ENCODE results near the gene KIF1C. TPM values are rescaled to one million over a fixed set of nuclear protein-coding genes. Genes with fewer than 3 reads are reported as not detected.

KIF1C gene
- total and polyA plus RNA-seq, 9 of the 15 experiments (the other 6 are each of a cell fraction or from before 2014, with no cell fraction given), result 0.38 to 68.4 (median 25.1) TPM

GRCh38 chr17:4966844-4967538 is 30.8 kb upstream of the KIF1C start (continued):
- TF ChIP-seq, protein P1, sequence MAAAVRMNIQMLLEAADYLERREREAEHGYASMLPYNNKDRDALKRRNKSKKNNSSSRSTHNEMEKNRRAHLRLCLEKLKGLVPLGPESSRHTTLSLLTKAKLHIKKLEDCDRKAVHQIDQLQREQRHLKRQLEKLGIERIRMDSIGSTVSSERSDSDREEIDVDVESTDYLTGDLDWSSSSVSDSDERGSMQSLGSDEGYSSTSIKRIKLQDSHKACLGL (CRISPR knock-in tag; IDR thresholded peaks at IDR 0.05; ENCODE audit: borderline replicate concordance, poor library complexity, severe bottlenecking), result no peak
- TF ChIP-seq, protein P2, sequence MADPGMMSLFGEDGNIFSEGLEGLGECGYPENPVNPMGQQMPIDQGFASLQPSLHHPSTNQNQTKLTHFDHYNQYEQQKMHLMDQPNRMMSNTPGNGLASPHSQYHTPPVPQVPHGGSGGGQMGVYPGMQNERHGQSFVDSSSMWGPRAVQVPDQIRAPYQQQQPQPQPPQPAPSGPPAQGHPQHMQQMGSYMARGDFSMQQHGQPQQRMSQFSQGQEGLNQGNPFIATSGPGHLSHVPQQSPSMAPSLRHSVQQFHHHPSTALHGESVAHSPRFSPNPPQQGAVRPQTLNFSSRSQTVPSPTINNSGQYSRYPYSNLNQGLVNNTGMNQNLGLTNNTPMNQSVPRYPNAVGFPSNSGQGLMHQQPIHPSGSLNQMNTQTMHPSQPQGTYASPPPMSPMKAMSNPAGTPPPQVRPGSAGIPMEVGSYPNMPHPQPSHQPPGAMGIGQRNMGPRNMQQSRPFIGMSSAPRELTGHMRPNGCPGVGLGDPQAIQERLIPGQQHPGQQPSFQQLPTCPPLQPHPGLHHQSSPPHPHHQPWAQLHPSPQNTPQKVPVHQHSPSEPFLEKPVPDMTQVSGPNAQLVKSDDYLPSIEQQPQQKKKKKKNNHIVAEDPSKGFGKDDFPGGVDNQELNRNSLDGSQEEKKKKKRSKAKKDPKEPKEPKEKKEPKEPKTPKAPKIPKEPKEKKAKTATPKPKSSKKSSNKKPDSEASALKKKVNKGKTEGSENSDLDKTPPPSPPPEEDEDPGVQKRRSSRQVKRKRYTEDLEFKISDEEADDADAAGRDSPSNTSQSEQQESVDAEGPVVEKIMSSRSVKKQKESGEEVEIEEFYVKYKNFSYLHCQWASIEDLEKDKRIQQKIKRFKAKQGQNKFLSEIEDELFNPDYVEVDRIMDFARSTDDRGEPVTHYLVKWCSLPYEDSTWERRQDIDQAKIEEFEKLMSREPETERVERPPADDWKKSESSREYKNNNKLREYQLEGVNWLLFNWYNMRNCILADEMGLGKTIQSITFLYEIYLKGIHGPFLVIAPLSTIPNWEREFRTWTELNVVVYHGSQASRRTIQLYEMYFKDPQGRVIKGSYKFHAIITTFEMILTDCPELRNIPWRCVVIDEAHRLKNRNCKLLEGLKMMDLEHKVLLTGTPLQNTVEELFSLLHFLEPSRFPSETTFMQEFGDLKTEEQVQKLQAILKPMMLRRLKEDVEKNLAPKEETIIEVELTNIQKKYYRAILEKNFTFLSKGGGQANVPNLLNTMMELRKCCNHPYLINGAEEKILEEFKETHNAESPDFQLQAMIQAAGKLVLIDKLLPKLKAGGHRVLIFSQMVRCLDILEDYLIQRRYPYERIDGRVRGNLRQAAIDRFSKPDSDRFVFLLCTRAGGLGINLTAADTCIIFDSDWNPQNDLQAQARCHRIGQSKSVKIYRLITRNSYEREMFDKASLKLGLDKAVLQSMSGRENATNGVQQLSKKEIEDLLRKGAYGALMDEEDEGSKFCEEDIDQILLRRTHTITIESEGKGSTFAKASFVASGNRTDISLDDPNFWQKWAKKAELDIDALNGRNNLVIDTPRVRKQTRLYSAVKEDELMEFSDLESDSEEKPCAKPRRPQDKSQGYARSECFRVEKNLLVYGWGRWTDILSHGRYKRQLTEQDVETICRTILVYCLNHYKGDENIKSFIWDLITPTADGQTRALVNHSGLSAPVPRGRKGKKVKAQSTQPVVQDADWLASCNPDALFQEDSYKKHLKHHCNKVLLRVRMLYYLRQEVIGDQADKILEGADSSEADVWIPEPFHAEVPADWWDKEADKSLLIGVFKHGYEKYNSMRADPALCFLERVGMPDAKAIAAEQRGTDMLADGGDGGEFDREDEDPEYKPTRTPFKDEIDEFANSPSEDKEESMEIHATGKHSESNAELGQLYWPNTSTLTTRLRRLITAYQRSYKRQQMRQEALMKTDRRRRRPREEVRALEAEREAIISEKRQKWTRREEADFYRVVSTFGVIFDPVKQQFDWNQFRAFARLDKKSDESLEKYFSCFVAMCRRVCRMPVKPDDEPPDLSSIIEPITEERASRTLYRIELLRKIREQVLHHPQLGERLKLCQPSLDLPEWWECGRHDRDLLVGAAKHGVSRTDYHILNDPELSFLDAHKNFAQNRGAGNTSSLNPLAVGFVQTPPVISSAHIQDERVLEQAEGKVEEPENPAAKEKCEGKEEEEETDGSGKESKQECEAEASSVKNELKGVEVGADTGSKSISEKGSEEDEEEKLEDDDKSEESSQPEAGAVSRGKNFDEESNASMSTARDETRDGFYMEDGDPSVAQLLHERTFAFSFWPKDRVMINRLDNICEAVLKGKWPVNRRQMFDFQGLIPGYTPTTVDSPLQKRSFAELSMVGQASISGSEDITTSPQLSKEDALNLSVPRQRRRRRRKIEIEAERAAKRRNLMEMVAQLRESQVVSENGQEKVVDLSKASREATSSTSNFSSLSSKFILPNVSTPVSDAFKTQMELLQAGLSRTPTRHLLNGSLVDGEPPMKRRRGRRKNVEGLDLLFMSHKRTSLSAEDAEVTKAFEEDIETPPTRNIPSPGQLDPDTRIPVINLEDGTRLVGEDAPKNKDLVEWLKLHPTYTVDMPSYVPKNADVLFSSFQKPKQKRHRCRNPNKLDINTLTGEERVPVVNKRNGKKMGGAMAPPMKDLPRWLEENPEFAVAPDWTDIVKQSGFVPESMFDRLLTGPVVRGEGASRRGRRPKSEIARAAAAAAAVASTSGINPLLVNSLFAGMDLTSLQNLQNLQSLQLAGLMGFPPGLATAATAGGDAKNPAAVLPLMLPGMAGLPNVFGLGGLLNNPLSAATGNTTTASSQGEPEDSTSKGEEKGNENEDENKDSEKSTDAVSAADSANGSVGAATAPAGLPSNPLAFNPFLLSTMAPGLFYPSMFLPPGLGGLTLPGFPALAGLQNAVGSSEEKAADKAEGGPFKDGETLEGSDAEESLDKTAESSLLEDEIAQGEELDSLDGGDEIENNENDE (IDR thresholded peaks at IDR 0.05; ENCODE audit: low read depth, low read length), result no peak
- TF ChIP-seq C11orf30 (IDR thresholded peaks at IDR 0.05; ENCODE audit: low read depth), result no peak
- no peak for TF ChIP-seq ZNF778 (CRISPR knock-in tag; IDR thresholded peaks at IDR 0.05)
- TF ChIP-seq FOS (IDR thresholded peaks at IDR 0.05; ENCODE audit: extremely low read depth, insufficient read length), result peak; percentile 98
- TF ChIP-seq TFE3 (CRISPR knock-in tag; IDR thresholded peaks at IDR 0.05), result no peak
- no peak for TF ChIP-seq MNT (conservative IDR thresholded peaks at IDR 0.05)
- TF ChIP-seq TCF7 (IDR thresholded peaks at IDR 0.05; ENCODE audit: borderline replicate concordance), result no peak
- peak; percentile 33; the same call in 1 of the 2 replicates for TF ChIP-seq RNF2 (IDR thresholded peaks at IDR 0.05)
- TF ChIP-seq PHF8 (IDR thresholded peaks at IDR 0.05; ENCODE audit: borderline replicate concordance, low read length), result peak; percentile 45; the same call in 1 of the 2 replicates

Data from K562 (cell line).